Endometrial microvascular endothelial cells (primary cell): ENCODE results near the gene SDK1. TPM values are rescaled to one million over a fixed set of nuclear protein-coding genes. Genes with fewer than 3 reads are reported as not detected.
"Not testable (repeated sequence)": the region's sequence is repeated elsewhere in the genome, so short reads cannot be mapped to it uniquely, and the experiment has no call there.

ENCODE experiments used
- in situ Hi-C: cut with HindIII; loops from 2 replicates; pipeline ENCODE4 v1.10.0; 2017; ENCODE audit warnings: low sequenced_read_pairs, low pct_unique_long_range_greater_than_20kb; ENCODE audit errors: inconsistent ontology term
- total RNA-seq: library from RNA; depleted of rRNA; stranded (reverse); fragments of >200 nt; gene quantifications from one replicate; pipeline ENCODE4 v1.2.3, GENCODE V29; 2015; ENCODE audit errors: inconsistent ontology term

SDK1 gene
- total RNA-seq, 1 donor from 2014 or later = 1.6 TPM

DNA sequence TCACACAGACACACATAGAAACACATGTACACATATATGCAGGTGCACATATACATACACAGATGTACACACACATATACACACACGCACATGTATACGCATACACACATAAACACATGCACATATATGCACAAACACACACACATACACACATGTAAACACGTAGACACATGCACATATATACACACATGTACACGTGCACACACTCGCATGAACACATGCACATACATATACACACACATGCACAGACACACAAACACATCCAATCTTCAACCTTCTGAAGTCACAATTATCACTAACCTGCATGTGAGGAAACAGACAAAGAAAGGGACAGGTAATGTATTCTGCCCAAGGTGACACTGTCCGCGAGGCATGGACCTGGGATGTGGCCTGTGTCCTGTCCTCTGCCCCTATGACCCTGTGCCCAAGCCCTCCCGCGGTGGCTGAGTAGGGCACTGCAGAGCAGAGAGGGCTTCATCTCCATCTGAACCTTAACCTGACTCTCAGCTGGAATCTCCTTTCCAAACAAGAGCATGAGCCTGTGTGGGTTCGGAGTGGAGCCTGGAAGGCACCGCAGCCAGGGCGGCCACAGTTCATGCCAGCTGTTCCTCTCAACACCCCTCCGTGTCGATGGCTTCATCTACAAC, 660.9 kb downstream of the SDK1 start:
- in situ Hi-C loops = no loop called here

DNA sequence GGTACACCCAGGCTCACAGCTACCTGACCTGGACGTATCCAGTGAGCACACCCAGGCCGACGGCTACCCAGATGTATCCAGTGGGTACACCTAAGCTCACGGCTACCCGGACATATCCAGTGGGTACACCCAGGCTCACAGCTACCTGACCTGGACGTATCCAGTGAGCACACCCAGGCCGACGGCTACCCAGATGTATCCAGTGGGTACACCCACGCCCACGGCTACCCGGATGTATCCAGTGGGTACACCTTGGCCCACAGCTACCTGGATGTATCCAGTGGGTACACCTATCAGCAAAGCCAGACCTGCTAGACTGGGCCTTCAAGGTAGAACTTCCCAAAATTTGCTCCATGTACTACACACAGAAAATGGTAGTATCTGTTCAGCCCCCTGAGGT, 662.7 kb downstream of the SDK1 start:
- in situ Hi-C loops = not testable (repeated sequence)

DNA sequence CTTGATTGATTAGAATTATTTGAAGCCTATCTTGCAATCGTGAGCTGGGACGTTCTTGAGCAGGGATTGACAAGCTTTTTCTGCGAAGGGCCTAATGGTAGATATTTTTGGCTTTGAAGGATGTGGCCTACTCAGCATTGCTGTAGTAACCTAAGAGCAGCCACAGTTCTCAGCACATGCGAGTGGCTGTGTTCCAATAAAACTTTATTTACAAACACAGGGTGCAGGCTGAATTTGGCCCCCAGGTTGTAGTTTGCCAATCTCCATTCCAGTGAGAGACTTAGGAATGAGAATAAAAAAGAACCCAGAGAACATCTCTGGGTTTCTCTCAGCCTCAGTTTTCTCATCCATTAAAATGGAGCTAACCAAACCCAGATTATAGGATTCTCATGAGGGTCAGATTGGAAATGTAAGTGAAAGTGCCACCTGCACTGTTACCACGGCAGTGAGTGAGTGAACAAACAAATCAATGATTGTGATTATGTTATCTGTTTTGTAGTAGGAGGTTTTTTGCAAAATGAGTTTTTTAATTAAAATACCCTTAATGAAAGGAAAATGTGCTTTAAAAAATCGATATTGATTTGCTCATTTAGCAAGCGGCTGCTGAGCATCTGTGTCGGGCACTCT, 664.0 kb downstream of the SDK1 start:
- in situ Hi-C loops = no loop called here

DNA sequence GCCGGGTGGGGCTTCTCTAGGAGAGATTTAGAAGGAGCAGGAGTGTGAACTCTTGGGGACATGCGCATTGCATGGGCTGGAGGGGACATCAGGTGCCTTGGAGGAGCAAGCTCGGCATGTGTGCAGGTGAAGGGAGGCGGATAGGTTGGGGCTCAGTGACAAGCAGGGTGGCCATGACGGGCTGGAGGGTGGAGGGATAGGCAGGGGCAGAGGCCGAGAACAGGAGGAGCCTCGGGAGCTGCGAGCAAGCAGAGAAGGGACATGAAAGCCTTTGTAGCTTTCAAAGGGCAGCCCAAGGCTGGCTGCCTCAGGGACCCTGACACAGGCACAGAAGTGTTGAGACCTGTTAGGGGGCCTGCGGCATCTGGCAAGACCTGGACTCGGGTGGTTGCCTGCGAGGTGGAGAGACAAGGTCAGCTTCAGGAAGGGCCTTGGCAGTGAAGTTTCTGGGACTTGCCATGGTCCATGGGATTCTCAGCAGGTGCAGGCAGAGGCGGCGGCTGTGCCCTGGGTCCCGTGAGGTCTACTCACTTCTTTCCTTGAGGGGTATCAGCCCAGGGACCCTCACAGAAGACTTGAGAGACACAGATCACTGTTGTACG, 664.8 kb downstream of the SDK1 start:
- in situ Hi-C loops = no loop called here

DNA sequence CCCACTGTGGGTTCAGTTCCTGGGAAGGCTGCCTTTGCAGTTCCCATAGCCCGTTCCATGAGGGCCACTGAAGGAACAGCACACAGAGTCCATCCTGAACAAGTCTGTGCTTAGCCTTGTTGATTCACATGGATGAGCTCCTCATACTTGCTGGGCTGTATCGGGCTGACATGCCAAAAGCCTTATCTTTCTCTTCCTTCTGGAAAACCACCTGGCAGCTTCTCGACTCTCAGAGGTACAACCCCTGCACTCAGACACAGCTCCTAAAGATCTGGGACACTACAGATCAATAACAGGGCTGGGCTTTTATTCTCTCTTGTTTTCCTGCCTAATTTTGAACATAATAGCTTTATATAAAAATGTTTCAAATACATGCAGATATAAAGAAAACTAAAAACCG, 667.2 kb downstream of the SDK1 start:
- in situ Hi-C loops = no loop called here

DNA sequence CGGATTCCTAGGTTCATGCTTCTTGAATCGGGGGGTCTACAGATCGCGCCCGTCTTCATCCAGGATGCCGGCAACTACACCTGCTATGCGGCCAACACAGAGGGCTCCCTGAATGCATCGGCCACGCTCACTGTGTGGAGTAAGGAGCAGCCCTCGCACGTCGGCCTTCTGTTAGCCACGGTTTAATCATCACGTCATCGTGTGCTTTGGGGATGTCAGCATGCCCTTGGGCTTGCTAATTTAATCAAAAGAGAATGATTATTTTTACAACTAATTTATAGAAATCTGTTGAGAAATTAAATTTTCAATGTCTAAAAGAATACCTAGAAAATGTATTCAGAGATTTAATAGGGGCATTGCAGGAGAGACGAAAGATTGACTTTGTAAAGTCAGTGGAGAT, 668.2 kb downstream of the SDK1 start:
- in situ Hi-C loops = no loop called here

DNA sequence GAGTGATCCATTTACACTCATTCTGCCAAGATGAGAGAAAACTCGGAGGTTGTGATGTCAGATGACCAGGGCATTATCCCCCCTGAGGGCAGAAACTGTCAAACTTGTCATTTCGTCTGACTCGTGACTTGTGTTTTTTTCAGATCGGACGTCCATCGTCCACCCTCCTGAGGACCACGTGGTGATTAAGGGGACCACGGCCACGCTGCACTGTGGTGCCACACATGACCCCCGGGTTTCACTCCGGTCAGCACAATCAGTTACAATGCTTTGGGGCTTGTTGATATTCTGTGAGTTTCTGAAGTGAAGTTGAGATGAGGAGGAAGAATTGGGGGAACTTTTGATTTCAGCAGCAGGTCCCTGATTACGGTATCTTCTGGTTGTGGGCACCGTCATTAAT, 670.3 kb downstream of the SDK1 start:
- in situ Hi-C loops = no loop called here

DNA sequence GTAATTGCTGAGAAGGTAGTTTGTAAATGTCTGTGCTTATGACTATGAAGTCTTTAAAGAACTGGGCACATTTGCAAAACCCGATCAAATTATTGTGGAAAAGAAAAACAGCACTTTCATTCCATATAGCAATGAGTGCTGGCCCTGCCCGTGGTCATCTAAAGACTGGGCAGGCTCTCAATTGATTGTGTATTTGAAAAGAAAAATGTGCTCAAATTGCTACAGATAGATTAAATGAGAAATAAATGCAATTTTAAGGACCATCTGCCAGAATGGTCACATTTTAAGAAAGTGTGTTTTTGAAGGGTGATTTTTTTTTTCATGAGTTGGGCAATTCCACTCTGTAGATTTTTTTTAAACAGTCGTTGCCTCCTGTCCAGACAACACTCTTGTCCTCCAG, 672.2 kb downstream of the SDK1 start:
- in situ Hi-C loops = no loop called here

DNA sequence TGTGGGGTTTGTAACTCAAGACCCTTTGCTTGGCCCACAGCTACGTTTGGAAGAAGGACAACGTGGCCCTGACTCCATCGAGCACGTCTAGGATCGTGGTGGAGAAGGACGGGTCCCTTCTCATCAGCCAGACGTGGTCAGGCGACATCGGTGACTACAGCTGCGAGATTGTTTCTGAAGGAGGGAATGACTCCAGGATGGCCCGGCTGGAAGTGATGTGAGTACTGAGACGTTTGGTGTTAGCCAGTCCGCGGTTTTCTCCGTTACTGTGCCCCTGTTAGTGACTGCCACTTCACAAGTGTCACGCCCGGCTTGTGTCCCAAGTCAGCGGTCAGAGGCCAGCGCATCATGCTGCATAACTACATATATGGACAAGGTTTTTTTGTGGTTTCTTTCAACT, 673.3 kb downstream of the SDK1 start:
- in situ Hi-C loops = no loop called here

DNA sequence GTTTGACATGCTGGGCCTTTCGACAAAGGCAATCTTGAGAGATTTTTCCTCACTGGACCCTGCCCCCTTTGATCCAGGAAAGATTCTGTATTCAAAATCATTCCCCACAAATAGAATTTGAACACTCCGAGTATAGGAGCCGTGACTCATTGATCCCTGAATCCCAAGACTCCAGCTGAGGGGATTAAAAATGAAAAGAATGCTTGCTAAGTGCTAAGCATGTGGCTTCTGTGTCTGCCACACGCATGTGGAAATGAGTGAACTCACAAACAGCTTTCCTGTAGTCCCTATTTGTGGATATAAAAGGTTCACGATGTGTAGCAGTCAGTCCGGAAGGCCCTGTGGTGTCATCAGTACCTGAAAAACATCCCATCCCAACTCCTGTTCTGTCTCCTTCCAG, 674.3 kb downstream of the SDK1 start:
- in situ Hi-C loops = no loop called here

DNA sequence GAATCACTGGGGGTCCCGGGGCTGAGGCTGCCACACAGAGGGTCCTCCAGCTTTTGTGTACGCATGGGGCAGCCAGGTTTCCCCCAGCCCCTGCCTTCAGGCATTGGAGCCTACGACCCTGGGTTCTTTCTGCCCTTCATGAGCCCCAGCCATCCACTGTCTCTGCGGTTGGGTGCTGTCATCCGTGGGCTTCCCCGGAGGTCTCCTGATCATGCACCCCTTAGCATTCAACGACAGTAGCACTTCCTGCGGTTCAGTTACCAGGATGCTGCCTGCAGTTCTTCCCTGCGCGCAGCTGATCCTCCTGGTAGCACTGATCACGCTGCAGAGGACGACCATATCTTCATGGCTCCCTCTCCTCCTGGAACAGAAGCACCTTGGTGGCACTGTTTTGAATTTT, 676.3 kb downstream of the SDK1 start:
- in situ Hi-C loops = no loop called here

DNA sequence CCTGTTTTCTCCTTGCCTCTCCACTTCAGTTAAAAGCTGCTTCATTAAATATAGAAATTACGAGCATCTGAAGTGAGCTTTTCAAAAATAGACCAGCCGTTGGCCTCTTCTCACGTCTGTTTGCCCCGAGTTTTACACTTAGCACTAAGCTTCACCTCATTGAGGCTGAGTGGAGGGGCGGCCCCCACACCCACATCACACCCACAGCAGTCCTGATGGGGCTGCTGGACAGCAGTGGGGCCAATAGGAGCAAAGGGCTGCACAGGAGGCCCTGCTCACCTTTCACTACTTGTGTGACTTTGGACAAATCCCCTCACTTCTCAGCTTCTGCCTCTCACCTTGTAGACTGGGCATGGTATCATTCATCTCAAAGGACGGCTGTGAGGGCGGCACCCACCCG, 677.8 kb downstream of the SDK1 start:
- in situ Hi-C loops = no loop called here

DNA sequence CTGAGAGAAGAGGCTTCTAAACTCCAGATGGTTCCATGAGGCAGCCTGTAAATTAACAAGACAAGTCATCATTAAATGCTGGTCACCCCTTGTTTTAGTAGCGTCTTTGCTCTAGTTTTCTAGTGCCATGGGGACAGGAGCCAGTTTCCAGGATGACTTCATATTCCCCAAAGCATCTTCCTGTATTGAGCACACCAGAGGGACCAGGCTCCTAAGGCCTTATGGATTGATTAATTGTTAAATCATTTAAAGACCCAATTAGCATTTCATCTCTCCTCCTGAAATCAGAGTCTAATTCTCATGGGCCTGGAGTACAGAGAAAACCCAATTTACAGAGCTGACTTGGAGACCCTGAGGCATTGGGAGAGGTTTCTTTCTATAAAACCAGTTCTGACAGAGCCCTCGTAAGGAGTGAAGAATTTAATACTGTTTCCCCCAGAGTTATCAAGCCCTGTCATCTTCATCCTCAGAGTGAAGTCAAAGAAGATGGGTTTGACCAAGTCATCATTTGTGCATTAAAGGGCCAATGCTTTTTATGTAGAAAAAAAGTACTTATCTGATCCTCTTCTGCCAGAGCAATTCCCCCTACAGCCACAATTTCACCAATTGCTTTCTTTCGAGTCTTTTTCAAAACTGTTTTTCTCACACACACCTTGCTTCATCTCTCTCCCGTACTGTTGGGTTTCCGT, 678.7 kb downstream of the SDK1 start:
- in situ Hi-C loops = no loop called here

DNA sequence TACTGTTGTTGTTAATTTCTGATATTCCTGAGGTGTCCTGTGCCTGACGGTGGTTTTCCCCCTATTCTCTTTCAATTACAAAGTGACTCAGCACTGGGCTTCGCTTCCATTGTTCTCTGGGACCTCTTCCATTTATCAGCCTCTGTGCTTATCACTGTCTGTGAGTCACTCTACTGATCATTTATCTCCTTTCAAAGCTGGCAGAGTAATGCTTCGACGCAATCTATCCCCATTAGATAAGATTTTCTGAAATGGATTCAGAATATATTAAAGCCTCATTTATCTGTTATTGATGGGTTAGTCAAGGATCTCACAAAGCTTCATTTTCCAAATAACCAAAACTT, 679.2 kb downstream of the SDK1 start:
- in situ Hi-C loops = no loop called here

DNA sequence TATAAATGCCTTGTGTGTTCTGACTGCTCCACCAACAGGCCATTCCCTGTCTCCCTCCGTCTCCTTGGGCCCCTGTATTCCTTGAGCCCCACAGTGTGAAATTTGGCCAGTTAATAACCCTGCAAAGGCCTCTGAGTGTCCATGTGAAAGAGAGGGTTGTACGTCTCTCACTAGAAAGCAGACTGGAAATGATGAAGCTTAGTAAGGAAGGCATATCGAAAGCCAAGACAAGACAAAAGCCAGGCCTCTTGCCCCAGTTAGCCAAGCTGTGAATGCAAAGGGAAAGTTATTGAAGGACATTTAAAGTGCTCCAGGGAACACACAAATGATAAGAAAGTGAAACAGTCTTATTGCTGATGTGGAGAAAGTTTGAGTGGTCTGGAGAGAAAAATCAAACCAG, 680.2 kb downstream of the SDK1 start:
- in situ Hi-C loops = no loop called here

DNA sequence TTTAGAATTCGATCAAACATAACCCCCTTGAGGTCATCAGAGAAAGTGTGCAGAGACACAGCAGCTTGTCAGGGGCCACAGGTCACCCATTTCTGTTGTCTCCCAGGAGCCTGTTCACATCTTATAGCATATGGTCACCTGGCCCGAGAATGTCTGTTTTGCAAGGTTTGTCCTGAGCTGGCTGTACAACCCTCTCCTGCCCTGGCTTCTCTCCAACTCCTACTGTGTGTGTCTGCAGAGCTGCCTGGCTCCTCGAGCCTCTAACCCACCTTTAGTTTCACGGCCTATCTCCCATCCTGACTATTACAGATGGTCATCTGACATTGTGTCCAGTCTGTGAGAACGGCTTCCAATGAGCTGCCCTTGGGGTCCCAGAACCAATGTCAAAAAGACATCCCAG, 683.4 kb downstream of the SDK1 start:
- in situ Hi-C loops = no loop called here

DNA sequence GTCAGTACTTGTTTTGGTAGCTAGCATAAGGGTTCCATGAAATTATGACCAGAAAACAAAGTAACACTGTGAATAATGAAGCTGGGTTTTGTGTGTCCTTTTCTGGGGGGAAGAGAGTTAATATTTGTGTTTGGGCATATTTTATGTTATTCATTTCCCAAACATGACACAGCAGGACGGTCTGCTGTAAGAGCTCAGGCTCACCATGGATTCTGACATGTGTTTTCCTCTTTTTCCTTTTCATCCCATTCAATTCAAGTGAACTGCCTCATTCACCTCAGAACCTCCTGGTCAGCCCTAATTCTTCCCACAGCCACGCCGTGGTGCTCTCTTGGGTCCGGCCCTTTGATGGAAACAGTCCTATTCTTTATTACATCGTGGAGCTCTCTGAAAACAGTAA, 685.9 kb downstream of the SDK1 start:
- in situ Hi-C loops = no loop called here

DNA sequence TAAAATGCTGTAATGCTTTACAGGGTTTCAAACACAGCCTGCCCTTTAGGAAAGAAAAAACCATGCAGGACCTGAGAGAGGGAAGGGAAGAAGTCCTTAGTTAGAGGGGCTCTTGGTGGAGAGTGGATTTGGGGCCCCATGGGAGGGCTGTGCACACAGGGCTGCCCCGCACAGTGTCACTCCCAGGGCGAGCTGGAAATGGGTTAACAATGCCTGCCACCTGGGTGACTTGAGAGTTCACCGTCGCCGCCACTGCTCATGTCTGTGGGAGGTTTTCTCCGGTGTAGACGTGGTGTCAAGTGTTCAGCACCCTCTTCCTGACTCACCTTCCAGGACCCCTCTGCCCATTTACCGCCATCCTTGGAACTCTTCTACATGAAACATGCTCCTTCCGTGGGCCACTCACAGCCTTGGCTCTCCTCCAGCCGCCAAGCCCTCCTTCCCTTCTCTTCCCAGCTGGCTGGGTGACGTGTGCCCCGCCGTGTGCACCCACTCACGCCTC, 686.4 kb downstream of the SDK1 start:
- in situ Hi-C loops = no loop called here

DNA sequence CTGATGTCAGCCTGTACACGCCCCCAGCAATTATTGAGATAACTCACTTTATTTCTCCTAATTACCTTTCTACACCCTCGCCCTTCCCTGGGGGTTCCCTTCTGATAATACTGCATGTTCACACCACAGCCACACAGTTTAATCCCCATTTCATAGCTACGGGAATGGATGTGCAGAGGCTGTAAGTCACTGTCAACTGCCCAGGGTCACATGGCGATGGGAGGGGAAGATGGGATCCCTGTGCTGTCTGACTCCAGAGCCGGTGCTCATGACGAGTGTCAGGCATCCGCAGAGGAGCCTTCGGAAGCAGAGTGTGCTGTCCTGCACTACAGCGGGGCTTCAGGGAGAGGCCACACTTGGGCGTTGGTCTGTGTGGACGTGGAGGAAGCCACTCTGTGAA, 688.7 kb downstream of the SDK1 start:
- in situ Hi-C loops = no loop called here

DNA sequence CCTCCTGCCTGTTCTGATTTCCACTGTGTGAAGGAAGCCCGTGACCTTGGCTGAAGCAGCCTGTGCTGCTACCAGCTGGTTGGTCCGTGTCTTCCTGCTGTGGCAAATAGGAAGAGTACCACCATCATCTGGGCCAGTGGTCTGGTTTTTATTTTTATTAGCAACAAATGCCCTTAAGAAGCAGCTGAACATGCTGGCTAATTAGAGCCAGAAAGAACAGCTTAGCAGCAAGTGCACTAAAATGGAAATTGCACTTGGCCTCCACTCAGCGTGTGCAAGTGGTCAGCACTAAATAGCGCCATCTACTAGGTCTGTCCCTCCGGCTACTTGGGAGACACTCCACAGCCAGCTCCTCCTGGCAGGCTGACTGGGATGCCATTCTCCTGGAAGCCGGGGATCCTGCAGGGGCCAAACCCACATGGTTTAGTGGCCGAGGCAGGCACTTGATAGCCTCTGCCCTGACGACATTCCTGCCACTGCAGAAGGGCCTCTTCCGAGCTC, 690.7 kb downstream of the SDK1 start:
- in situ Hi-C loops = no loop called here
